IMR-90 (cell line): ENCODE results near the gene PDE4B. TPM values are rescaled to one million over a fixed set of nuclear protein-coding genes. Genes with fewer than 3 reads are reported as not detected.

Experiments used
- ATAC-seq: fragments of 200-7000 bp; cut with Tn5 transposase; 2 replicates; pipeline ENCODE4 v1.9.1; 2020; ENCODE audit warnings: low read depth, mild to moderate bottlenecking, moderate library complexity
- BruUV-seq: library from RNA; stranded (reverse); fragments of 400-500 nt; replicated peaks from 2 replicates; lab custom pipeline; 2021; lab: Mats Ljungman, UMichigan
- CTCF ChIA-PET: fragments of 300-600 bp; formaldehyde crosslinking; extraction: SDS; loops from one replicate; lab custom pipeline; 2021; ENCODE audit warnings: antibody characterized with exemption; lab: Yijun Ruan, JAX
- POLR2A ChIA-PET: fragments of 300-600 bp; sonication (Branson Sonifier 250); formaldehyde crosslinking; loops from one replicate; lab custom pipeline; 2022; ENCODE audit warnings: antibody characterized with exemption; ENCODE audit not compliant: unreplicated experiment; lab: Charles Lee
- DNase-seq: peaks from one replicate; pipeline ENCODE4 v3.0.0; 2013
- H2AFZ ChIP-seq: replicated peaks from 2 replicates; pipeline ENCODE3; 2013; ENCODE audit warnings: low read length, mild to moderate bottlenecking; ENCODE audit not compliant: poor library complexity
- H2AK5ac ChIP-seq: 2 replicates; pipeline ENCODE4 v1.6.1; 2013; ENCODE audit warnings: low read depth, low read length, inconsistent platforms
- H2AK9ac ChIP-seq: replicated peaks from 2 replicates; pipeline ENCODE3; 2013; ENCODE audit warnings: mild to moderate bottlenecking, low read depth, low read length, moderate library complexity; ENCODE audit not compliant: poor library complexity
- H2BK120ac ChIP-seq: 2 replicates; pipeline ENCODE4 v1.6.1; 2013; ENCODE audit warnings: low read depth, low read length, inconsistent platforms
- H2BK15ac ChIP-seq: 3 replicates; pipeline ENCODE4 v1.6.1; 2013; ENCODE audit warnings: low read depth, low read length, inconsistent platforms
- H2BK20ac ChIP-seq: 2 replicates; pipeline ENCODE4 v1.6.1; 2013; ENCODE audit warnings: low read depth, mild to moderate bottlenecking, inconsistent platforms, low read length, moderate library complexity
- H2BK5ac ChIP-seq: 2 replicates; pipeline ENCODE4 v1.6.1; 2013; ENCODE audit warnings: mild to moderate bottlenecking, low read depth, low read length, inconsistent platforms; ENCODE audit not compliant: poor library complexity, severe bottlenecking
- H3K14ac ChIP-seq: replicated peaks from 2 replicates; pipeline ENCODE4 v1.6.1; 2013; ENCODE audit warnings: low read depth, low read length, inconsistent platforms
- H3K18ac ChIP-seq: 2 replicates; pipeline ENCODE4 v1.6.1; 2013; ENCODE audit warnings: low read depth, low read length, control low read depth
- H3K23ac ChIP-seq: 2 replicates; pipeline ENCODE4 v1.6.1; 2013; ENCODE audit warnings: low read depth, low read length, inconsistent platforms
- H3K27ac ChIP-seq: 2 replicates; pipeline ENCODE4 v1.5.1; 2013; ENCODE audit warnings: mild to moderate bottlenecking, control low read depth, low read length; ENCODE audit not compliant: insufficient read depth
- H3K27me3 ChIP-seq: 2 replicates; pipeline ENCODE4 v1.6.1; 2013; ENCODE audit warnings: low read length; ENCODE audit not compliant: control insufficient read depth, insufficient read depth
- H3K36me3 ChIP-seq: 2 replicates; pipeline ENCODE4 v1.6.1; 2013; ENCODE audit warnings: low read length, mixed read lengths; ENCODE audit not compliant: control insufficient read depth, insufficient read depth
- H3K4ac ChIP-seq: 2 replicates; pipeline ENCODE4 v1.6.1; 2013; ENCODE audit warnings: low read depth, low read length, inconsistent platforms
- H3K4me1 ChIP-seq: 2 replicates; pipeline ENCODE4 v1.6.1; 2013; ENCODE audit warnings: low read length, mixed read lengths; ENCODE audit not compliant: control insufficient read depth, insufficient read depth
- H3K4me2 ChIP-seq: 2 replicates; pipeline ENCODE4 v1.6.1; 2013; ENCODE audit warnings: low read depth, mild to moderate bottlenecking, control low read depth, low read length, moderate library complexity
- H3K4me3 ChIP-seq: 2 replicates; pipeline ENCODE4 v1.5.1; 2013; ENCODE audit warnings: low read depth, mild to moderate bottlenecking, control low read depth, low read length, moderate library complexity; ENCODE audit not compliant: insufficient read depth
- H3K56ac ChIP-seq: 2 replicates; pipeline ENCODE4 v1.6.1; 2013; ENCODE audit warnings: low read length, inconsistent platforms; ENCODE audit not compliant: insufficient read depth; ENCODE audit errors: extremely low read depth
- H3K79me1 ChIP-seq, 2 experiments: 2 replicates each; pipeline ENCODE4 v1.6.1; 2013; ENCODE audit warnings: low read length in 2 of 2, inconsistent platforms in 1 of 2, low read depth in 1 of 2
- H3K9ac ChIP-seq: 2 replicates; pipeline ENCODE4 v1.6.1; 2013; ENCODE audit warnings: low read depth, low read length, control low read depth
- H3K9me1 ChIP-seq: 2 replicates; pipeline ENCODE4 v1.6.1; 2013; ENCODE audit warnings: low read length, inconsistent platforms; ENCODE audit not compliant: insufficient read depth
- H3K9me3 ChIP-seq: 2 replicates; pipeline ENCODE4 v1.6.1; 2013; ENCODE audit warnings: low read length; ENCODE audit not compliant: control insufficient read depth, insufficient read depth
- H4K20me1 ChIP-seq: 2 replicates; pipeline ENCODE4 v1.6.1; 2013; ENCODE audit warnings: low read length, inconsistent platforms; ENCODE audit not compliant: insufficient read depth
- H4K5ac ChIP-seq: 2 replicates; pipeline ENCODE4 v1.6.1; 2013; ENCODE audit warnings: mild to moderate bottlenecking, low read depth, low read length, control low read depth
- H4K8ac ChIP-seq, 2 experiments: 2 replicates each; pipeline ENCODE4 v1.6.1; 2013; ENCODE audit warnings: low read depth in 2 of 2, low read length in 2 of 2, control low read depth in 1 of 2, inconsistent platforms in 1 of 2
- H4K91ac ChIP-seq: 2 replicates; pipeline ENCODE4 v1.6.1; 2013; ENCODE audit warnings: low read depth, low read length, inconsistent platforms; ENCODE audit not compliant: insufficient read depth
- BHLHE40 ChIP-seq: fragments of 150-350 bp; IDR thresholded peaks from 2 replicates; pipeline ENCODE4 v1.6.1; 2016; ENCODE audit warnings: mild to moderate bottlenecking, low read depth, low read length
- CEBPB ChIP-seq: IDR thresholded peaks from 2 replicates; pipeline ENCODE4 v1.6.1; 2012; ENCODE audit warnings: low read depth, low read length, improper control_type of control experiment
- CHD1 ChIP-seq: IDR thresholded peaks from 2 replicates; pipeline ENCODE4 v1.6.1; 2012; ENCODE audit warnings: low read depth, low read length, improper control_type of control experiment
- CTCF ChIP-seq: conservative IDR thresholded peaks from 2 replicates; pipeline ENCODE4 v1.5.1; 2012; ENCODE audit warnings: mild to moderate bottlenecking, low read depth, low read length, improper control_type of control experiment
- ELK1 ChIP-seq: fragments of 150-350 bp; IDR thresholded peaks from 2 replicates; pipeline ENCODE4 v1.6.1; 2016; ENCODE audit warnings: low read depth, mild to moderate bottlenecking, low read length, moderate library complexity, borderline replicate concordance
- FOS ChIP-seq: fragments of 150-350 bp; IDR thresholded peaks from 2 replicates; pipeline ENCODE4 v1.6.1; 2016; ENCODE audit warnings: low read depth, low read length
- MAFK ChIP-seq: IDR thresholded peaks from 2 replicates; pipeline ENCODE4 v1.6.1; 2012; ENCODE audit warnings: low read depth, low read length, improper control_type of control experiment
- MAZ ChIP-seq: IDR thresholded peaks from 2 replicates; pipeline ENCODE4 v1.6.1; 2012; ENCODE audit warnings: low read depth, mild to moderate bottlenecking, low read length, improper control_type of control experiment, moderate library complexity, borderline replicate concordance
- MXI1 ChIP-seq: IDR thresholded peaks from 2 replicates; pipeline ENCODE4 v1.6.1; 2012; ENCODE audit warnings: low read depth, mild to moderate bottlenecking, low read length, moderate library complexity, borderline replicate concordance
- NFE2L2 ChIP-seq: fragments of 150-350 bp; IDR thresholded peaks from 2 replicates; pipeline ENCODE4 v1.6.1; 2016; ENCODE audit warnings: low read depth, mild to moderate bottlenecking, low read length
- POLR2A ChIP-seq: IDR thresholded peaks from 2 replicates; pipeline ENCODE4 v1.6.1; 2012; ENCODE audit warnings: mild to moderate bottlenecking, low read depth, low read length
- RAD21 ChIP-seq: IDR thresholded peaks from 2 replicates; pipeline ENCODE4 v1.6.1; 2012; ENCODE audit warnings: low read length, improper control_type of control experiment
- RFX5 ChIP-seq: IDR thresholded peaks from 2 replicates; pipeline ENCODE4 v1.8.0; 2012; ENCODE audit warnings: low read depth, mild to moderate bottlenecking, low read length, moderate library complexity
- USF2 ChIP-seq: fragments of 150-350 bp; IDR thresholded peaks from 2 replicates; pipeline ENCODE4 v1.6.1; 2017; ENCODE audit warnings: mild to moderate bottlenecking, antibody characterized with exemption, low read length, low read depth
- WGBS, 2 experiments: methylation state at CpG; one replicate each; pipeline versions ENCODE4 v1.1.5 to v1.1.7; 2013; ENCODE audit warnings: missing lambda C conversion rate in 2 of 2; ENCODE audit not compliant: insufficient read length in 1 of 2; ENCODE audit errors: extremely low coverage in 2 of 2; 5-methylcytosine and 5-hydroxymethylcytosine counted together
- dilution Hi-C: fragments of 300-500 bp; cut with HindIII; formaldehyde crosslinking; loops from one replicate; pipeline ENCODE4 v1.14.3; 2018; ENCODE audit warnings: low sequenced_read_pairs; ENCODE audit not compliant: unreplicated experiment
- in situ Hi-C: fragments of 300-500 bp; cut with MboI; formaldehyde crosslinking; loops from 3 replicates; pipeline ENCODE4 v1.14.3; 2019; ENCODE audit warnings: low sequenced_read_pairs, inconsistent platforms, mixed read lengths
- intact Hi-C: fragments of 100-400 bp; cut with micrococcal nuclease; formaldehyde crosslinking; loops from 2 replicates; pipeline ENCODE4 v1.10.0; 2022
- polyA plus RNA-seq, 3 experiments: library from polyadenylated mRNA; depleted of rRNA; stranded (reverse); fragments of >200 nt; gene quantifications; 2 replicates each; pipeline ENCODE4 v1.2.3, GENCODE V29; 2012; ENCODE audit warnings: low replicate concordance in 1 of 3
- total RNA-seq: library from RNA; depleted of rRNA; stranded (reverse); fragments of >200 nt; gene quantifications from 2 replicates; pipeline ENCODE4 v1.2.3, GENCODE V29; 2012

Gene PDE4B
- total and polyA plus RNA-seq, 2 of the 4 experiments (the other 2 are of a cell fraction), result 5.8 to 21.3 TPM

- Histone ChIP-seq H4K20me1 (no peaks in the 10 kb centered on the region), H4K5ac (no peak overlapping the region), H3K36me3 (no peaks in the 10 kb centered on the region), H2AK9ac (no peak overlapping the region), H3K9me1 (no peaks in the 10 kb centered on the region), H3K9me3 (no peaks in the 10 kb centered on the region), H3K23ac (no peak overlapping the region), H3K27me3 (no peaks in the 10 kb centered on the region), H3K9ac (no peak overlapping the region), H3K56ac (no peak overlapping the region), H3K4me3 (no peak overlapping the region), H3K14ac (no peak overlapping the region), H2BK120ac (no peak overlapping the region), H2BK15ac (no peak overlapping the region), H2AK5ac (no peak overlapping the region), H3K4me2 (no peak overlapping the region), H3K4ac (no peak overlapping the region), H2BK5ac (no peak overlapping the region), H2AFZ (no peak overlapping the region), H2BK20ac (no peak overlapping the region), H4K91ac (no peak overlapping the region), H3K27ac (no peak overlapping the region), H3K79me1 (no peaks in the 10 kb centered on the region), H3K18ac (no peak overlapping the region), H3K4me1 (peaks cover 1% of the 10 kb centered on the region; the same call in 1 of the 2 replicates), H4K8ac (no peak overlapping the region)
- intact Hi-C loops, result no loop called here
- ATAC-seq, result peak; percentile 42; the same call in 1 of the 2 replicates
- dilution Hi-C loops, result no loop called here
- in situ Hi-C loops, result no loop called here
- DNase-seq, result peak; percentile 35
- WGBS, 2 experiments, result no CpG with 5 or more reads among the region's 3 CpGs
- BruUV-seq, result no TSS peak
- POLR2A ChIA-PET, result no interaction called here
- TF ChIP-seq ELK1 (no peak), POLR2A (no peak), CTCF (no peak), RAD21 (no peak), FOS (no peak), CHD1 (no peak), BHLHE40 (no peak), MXI1 (no peak), RFX5 (no peak), MAFK (no peak), NFE2L2 (no peak), CEBPB (no peak), MAZ (no peak), USF2 (no peak)
- CTCF ChIA-PET, result no interaction called here
Observed at GRCh38 chr1:66323958-66324625, 531.4 kb downstream of the PDE4B start.
